T follicular helper cell (primary cell): ENCODE results near the gene PPP2R2C.

Experiments
- DNase-seq: peaks from one replicate; pipeline ENCODE4 v3.0.0-alpha.2; 2020; ENCODE audit warnings: low read depth
- total RNA-seq, 2 experiments: gene quantifications; one replicate each; lab custom pipeline; 2026; lab: John Stamatoyannopoulos, UW

The PPP2R2C gene
- 0 to 0.04 reads per million in 2 experiments for total RNA-seq

DNA sequence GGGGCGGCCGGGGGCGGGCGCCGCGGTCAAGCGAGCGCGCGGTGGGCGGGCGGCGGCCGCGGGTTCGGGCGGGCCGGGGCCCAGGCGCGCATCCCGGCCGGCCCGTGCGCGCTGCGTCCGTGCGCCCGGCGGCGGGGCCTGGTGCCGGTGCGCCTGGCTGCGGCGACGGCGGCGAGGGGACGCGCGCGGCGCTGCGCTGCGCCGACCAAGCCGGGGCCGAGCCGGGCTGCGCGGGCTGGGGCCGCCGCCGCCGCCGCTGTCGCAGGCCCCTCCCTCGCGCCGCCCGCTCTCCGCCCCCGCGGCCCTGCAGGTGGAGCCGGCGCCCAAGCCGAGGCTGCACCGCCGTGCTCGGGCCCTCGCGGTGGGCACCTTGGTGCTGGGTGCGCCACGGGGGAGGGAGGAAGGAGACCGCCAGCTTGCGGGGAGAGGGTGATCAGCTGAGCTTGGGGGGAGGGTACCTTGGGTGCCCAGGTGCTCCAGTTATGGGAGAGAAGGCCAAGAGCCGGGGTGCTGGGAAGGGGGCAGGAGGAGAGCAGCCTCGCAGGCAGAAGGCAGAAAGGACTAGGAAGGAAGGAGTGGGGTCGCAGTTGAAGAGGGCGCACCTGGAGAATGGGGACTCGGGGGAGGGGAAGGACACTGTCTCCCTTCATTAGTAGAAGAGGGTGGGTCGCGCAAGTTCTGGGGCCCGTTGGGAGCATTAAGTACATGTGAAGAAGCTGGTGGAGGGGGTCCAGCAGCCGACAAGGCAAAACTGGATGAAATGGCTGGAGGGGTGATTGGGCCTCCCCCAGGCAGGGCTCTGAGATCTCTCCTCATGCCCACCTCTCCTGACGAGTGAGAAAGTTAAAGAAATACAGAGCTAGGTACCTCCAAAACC, at the start of gene PPP2R2C:
TSS of gene PPP2R2C (minus strand) at position 228 of the 877 bp plus-strand sequence. CDS start 385 bp downstream, outside the sequence.
- DNase-seq, result no peak

DNA sequence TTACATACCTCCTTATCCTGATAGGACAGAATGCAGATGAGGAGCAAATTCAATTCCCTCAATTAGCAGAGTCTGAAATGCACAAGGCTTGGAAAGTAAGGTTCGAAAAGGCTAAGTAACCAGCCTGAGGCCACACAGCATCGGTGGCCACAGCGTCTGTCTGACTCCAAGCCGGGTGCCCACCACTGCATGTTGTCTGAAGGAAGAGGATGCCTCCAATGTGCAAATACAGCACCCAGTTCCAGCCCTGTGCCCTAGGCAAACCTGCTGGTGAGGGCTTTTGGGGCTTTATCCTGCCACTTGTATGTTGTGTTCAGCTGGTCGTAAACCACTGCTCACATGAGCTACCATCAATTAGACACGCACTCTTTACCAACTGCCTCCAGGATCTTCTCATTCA, 48.6 kb upstream of the PPP2R2C start:
- no peak for DNase-seq

- DNase-seq, result no peak
Observed at GRCh38 chr4:6520051-6520636, 47.7 kb upstream of the PPP2R2C start.

DNA sequence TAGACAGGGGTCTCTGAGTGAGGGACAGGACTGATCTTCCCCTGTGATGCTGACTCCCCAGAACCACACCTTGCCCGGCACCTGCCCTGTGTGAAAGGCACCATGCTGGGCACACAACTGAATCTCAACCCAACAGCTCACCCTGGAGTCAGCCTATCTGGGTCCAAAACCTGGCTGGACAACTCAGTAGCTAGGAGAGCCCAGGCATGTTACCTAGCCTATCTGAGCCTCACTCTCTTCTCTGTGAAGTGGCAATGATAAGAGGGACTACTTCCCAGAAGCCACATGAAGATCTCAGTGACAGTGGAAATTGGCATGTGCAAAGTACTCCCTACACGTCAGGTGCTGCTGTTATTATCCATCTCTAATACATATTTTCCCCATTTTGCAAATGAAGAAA, 44.8 kb upstream of the PPP2R2C start:
- no peak for DNase-seq

DNA sequence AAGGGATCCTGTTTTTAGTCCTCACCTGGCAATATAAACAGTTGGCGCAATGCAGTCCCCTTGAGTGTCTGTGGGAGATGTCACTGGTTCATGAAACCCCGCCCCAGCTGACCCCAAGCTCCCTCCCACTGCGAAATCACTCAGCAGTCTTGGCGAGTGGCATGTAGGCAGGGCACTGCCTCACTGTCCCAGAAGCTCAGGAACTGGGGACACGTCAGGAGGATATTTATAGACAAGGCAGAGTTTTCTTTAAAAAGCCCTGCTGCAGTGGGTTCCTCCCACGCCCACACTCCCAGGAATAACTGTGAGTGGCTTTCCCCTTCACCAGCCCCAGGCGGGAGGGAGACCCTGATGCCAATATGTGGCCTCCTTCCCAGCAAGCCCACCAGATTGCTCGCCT, 44.3 kb upstream of the PPP2R2C start:
- no peak for DNase-seq

- DNase-seq, result no peak
Observed at GRCh38 chr4:6516281-6516680, 43.9 kb upstream of the PPP2R2C start.

DNA sequence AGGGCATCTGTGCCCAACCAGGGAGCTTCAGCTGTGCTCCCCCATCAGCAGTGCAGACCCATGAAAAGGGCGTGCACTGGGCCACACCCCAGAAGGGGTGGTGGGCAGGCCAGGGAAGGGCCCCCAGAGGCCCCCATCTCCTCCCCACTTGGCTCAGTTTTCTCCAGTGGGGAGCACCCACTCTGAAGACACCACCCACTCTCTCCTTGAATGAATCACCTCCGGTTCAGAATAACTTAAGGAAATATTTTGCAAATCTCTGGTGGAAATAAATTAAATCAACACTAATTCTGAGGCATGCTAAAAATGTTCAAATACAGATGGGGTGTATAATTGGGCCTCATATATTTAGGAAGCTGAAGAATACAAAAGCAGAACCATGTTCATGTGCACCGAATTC, 41.3 kb upstream of the PPP2R2C start:
- no peak for DNase-seq

GRCh38 chr4:6509587-6509986, 37.2 kb upstream of the PPP2R2C start:
- no peak for DNase-seq

DNA sequence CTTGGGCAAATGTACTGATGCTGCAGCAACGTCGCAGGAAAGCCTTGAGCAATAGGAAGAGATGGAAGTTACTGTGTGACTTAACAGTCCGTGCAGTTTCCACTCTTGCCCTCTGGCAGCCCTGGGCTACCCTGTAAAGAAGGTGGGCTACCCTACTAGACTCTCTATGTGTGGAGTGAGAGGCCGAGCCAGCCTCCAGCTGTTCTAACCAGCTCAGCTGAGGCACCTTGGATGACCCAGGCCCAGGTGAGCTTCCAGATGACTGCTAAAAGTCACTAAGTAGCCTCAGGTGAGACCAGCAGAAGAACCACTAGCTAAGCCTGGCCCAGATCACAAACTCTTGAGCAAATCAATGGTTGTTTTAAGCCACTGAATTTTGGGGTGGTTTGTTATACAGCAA, 34.9 kb upstream of the PPP2R2C start:
- no peak for DNase-seq

DNA sequence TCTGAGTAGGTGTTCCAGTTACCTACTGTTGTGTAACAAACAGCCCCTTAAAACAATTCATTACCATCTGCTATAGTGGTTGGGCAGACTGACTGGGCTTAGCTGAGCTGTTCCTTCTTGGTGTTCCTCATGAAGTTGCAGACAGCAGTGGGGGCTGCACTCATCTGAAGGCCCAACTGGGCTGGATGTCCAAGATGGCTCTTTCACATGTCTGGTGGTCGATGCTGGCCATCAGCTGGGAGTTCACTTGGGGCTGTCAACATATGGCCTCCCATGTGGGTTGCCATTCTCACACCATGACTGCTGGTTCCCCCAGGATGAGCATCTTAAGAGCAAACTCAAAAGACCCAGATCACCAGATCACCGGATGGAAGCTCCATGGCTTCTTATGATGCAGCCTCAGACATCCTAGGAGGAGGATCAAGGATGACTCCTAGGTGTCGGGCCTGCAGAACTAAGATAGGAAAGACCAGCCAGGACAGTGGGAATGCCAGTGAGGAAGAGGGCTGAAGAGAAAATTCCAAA, 34.3 kb upstream of the PPP2R2C start:
- DNase-seq, result no peak

DNA sequence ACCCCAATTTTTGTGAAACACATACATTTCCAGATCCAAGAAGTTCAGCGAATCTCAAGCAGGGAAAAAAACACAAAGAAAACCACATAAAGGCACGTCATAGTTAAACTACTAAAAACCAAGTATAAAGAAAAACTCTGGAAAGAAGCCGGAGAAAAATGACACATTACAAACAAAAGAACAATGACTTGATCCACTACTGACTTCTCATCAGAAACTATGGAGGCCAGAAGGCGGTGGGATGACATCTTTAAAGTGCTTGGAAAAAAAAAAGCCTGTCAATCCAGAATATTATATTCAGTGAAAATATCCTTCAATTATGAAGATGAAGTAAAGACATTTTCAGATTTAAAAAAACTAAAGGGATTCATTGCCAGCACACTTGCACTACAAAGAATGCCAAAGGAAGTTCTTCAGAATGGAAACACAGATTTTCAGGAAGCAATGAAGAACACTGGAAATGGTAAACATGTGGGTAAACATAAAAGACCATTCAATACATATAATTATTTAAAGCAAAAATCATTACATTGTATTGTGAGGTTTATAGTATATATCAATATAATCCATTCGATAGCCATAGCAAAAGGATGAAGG, 32.6 kb upstream of the PPP2R2C start:
- DNase-seq, result no peak

GRCh38 chr4:6502747-6503465, 30.5 kb upstream of the PPP2R2C start:
- no peak for DNase-seq

- DNase-seq, result no peak
Observed at GRCh38 chr4:6502147-6502546, 29.7 kb upstream of the PPP2R2C start.

DNA sequence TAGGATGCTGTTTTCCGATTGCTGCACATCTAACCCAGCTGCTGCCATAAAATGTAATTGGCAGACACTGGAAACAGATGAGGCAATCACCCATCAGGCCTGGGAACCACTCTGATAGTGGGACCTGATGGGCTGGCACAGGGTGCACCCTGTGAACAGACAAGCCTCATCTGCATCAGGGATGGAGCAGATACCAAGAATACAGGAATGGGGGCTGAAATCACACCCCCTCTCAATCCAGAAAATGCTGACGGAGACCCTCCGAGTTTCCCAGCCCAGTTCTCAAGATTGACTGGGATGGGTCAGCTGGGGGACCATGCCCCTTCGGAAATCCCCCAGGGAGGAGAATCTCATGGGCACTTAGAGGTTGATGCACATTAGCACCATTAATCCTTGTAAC, 28.8 kb upstream of the PPP2R2C start:
- no peak for DNase-seq

GRCh38 chr4:6500481-6501140, 28.2 kb upstream of the PPP2R2C start:
- no peak for DNase-seq

GRCh38 chr4:6499238-6499600, 26.8 kb upstream of the PPP2R2C start:
- DNase-seq, result no peak

- no peak for DNase-seq
Observed at GRCh38 chr4:6498511-6499237, 26.3 kb upstream of the PPP2R2C start.

DNA sequence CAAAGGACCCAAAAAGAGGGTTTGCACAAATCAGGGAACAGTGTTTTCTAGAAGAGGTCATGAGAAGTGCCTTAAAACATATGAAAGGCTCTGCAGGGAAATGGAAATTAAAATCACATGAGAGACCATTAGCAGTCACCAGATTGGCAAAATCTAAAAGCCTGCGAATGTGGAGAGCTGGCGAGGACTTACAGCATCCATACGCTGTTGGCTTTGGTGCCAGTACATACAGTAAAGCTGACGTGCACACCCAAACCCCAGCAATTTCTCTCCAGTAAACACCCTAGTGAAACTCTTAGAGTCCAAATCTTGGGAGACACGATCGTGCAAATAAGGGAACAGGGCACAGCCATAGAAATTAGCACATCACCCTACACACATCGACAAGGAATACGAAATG, 25.4 kb upstream of the PPP2R2C start:
- no peak for DNase-seq

DNA sequence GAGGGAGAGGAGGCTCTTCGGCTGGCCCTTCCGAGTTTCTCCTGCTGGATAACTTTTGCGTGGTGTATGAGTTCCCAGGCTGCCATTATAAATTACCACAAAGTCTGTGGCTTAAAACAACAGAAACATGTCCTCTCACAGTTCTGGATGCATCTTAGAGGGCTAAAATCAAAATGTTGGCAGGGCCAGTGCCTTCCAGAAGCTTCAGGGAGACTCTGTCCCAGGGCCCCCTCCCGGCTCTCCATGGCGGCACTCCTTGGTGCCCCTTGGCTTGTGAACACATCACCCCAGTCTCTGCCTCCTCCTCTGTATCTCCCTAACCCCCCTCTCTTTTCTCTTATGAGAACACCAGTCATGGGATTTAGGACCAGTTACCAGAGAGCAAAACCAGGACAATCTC, 23.3 kb upstream of the PPP2R2C start:
- no peak for DNase-seq

DNA sequence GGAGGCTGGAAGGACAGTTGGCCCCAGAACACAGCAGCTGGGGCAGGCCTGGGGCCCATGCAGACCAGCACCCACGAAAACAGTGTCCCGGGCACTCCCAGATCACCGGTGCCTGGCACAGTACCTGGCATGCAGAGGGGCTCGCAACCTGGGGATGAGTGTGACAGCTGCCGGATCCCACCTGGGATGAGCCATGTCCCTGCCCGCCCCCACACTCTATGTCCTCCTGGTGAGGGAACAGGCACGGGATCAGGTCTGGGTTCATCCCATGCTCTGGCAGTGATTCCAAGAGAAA, 22.8 kb upstream of the PPP2R2C start:
- no peak for DNase-seq
